Activated T-cell treated with anti-CD3 and anti-CD28 coated beads, Interleukin-2, amount 50 U/mL, for 24 hours (primary cell): ENCODE data around the gene KL.

Source experiments
- DNase-seq: peaks from one replicate; pipeline ENCODE4 v3.0.0-alpha.2; 2020
- H3K27ac Mint-ChIP-seq: 2 replicates; pipeline ENCODE4 v1.8.0; 2020; ENCODE audit warnings: mild to moderate bottlenecking, mixed read lengths
- H3K27me3 Mint-ChIP-seq: 2 replicates; pipeline ENCODE4 v1.8.0; 2020; ENCODE audit warnings: mixed read lengths
- H3K36me3 Mint-ChIP-seq: 2 replicates; pipeline ENCODE4 v1.8.0; 2020; ENCODE audit warnings: low read depth, mixed read lengths
- H3K4me1 Mint-ChIP-seq: 2 replicates; pipeline ENCODE4 v1.8.0; 2020; ENCODE audit warnings: low read depth, mixed read lengths
- H3K4me3 Mint-ChIP-seq: 2 replicates; pipeline ENCODE4 v1.8.0; 2020; ENCODE audit warnings: mild to moderate bottlenecking, moderate library complexity, mixed read lengths
- H3K9me3 Mint-ChIP-seq: 2 replicates; pipeline ENCODE4 v1.8.0; 2020; ENCODE audit warnings: mixed read lengths

Gene KL

DNA sequence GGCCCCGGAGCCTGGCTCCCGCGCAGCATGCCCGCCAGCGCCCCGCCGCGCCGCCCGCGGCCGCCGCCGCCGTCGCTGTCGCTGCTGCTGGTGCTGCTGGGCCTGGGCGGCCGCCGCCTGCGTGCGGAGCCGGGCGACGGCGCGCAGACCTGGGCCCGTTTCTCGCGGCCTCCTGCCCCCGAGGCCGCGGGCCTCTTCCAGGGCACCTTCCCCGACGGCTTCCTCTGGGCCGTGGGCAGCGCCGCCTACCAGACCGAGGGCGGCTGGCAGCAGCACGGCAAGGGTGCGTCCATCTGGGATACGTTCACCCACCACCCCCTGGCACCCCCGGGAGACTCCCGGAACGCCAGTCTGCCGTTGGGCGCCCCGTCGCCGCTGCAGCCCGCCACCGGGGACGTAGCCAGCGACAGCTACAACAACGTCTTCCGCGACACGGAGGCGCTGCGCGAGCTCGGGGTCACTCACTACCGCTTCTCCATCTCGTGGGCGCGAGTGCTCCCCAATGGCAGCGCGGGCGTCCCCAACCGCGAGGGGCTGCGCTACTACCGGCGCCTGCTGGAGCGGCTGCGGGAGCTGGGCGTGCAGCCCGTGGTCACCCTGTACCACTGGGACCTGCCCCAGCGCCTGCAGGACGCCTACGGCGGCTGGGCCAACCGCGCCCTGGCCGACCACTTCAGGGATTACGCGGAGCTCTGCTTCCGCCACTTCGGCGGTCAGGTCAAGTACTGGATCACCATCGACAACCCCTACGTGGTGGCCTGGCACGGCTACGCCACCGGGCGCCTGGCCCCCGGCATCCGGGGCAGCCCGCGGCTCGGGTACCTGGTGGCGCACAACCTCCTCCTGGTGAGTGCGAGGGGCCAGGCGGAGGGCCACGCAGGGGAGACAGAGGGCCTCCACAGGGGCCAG is at the start of gene KL:
Gene KL, plus strand, starts transcription at position 10 of the 909 bp plus-strand sequence. Its CDS starts 18 bp downstream, at position 28.
- Mint-ChIP-seq H3K9me3 (no peaks in the 10 kb centered on the region), H3K36me3 (no peaks in the 10 kb centered on the region), H3K4me3 (peak within 1 kb of the TSS; percentile 43), H3K4me1 (peaks cover 11% of the 10 kb centered on the region), H3K27me3 (peaks cover 76% of the 10 kb centered on the region), H3K27ac (peak within 1 kb of the TSS; percentile 30)
- DNase-seq = peak; percentile 43

DNA sequence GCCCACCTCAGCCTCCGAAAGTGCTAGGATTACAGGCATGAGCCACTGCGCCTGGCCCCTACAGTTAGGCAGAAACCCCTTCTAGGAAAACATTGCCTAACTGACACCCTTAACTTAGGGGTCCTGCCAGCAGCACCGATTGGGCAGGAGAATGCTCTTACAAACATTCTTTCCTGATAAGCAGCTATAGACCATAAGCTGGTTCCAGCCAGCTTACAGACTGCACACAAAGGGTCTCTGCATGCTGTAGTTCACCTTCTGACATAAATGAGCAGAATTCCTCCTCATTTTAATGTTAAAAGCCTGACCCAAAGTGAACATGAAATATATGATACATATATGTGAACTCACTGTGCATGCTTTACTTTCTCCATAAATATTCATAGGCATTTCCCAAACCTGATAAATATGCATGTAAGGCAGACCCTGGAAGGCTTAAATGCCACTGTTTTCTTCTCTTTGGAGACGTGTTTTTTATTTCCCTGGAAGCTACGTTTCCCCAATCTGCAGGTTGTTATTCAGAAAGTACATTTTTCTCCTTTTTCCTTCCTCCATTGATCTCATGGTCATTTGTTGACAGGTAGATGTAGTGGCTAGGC is 48.5 kb upstream of the KL start:
- no peak for DNase-seq
- no peaks in the 10 kb centered on the region for H3K36me3 Mint-ChIP-seq
- no peaks in the 10 kb centered on the region for H3K27me3 Mint-ChIP-seq
- no peak overlapping the region for H3K4me3 Mint-ChIP-seq
- no peak overlapping the region for H3K27ac Mint-ChIP-seq
- peaks cover 5% of the 10 kb centered on the region for H3K4me1 Mint-ChIP-seq
- H3K9me3 Mint-ChIP-seq = no peaks in the 10 kb centered on the region

DNA sequence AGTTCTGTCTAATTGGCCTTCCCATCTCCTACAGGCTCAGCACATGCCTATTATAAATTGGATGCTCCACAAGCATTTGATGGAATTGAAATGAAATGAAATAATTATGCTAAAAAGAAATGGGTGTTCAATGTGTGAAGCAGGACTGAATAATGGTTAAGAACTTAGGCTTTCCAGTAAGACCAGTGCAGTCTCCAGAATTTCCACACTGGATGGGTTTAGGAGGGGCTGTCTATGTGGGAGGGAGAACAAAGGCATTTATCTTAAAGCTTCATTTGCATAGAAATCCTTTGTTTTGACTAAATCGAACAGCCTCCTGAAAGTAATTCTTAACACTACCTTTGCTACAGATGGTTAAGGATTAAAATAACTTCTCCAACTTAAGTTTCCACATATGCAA is 47.9 kb upstream of the KL start:
- Mint-ChIP-seq H3K9me3 (no peaks in the 10 kb centered on the region), H3K4me1 (peaks cover 5% of the 10 kb centered on the region), H3K36me3 (no peaks in the 10 kb centered on the region), H3K27ac (no peak overlapping the region), H3K4me3 (no peak overlapping the region), H3K27me3 (no peaks in the 10 kb centered on the region)
- no peak for DNase-seq

DNA sequence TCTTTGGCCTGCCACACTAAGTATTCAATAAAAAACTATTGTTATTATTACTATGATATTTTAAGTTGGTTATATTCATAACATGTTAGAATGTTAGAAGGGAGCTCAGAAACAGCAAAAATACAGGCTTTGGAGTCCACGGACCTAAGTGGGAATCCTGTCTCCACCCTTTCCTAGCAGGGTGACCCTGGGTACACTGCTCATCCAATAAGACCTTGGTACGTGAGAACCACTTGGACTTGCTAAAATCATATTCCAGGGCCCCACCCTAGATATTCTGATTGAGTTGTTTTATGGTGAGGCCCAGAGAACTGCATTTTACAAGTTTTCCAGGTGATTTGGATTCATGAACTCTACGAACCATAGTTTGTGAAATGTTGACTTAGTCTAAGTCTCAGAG is 47.4 kb upstream of the KL start:
- H3K9me3 Mint-ChIP-seq = no peaks in the 10 kb centered on the region
- H3K36me3 Mint-ChIP-seq = no peaks in the 10 kb centered on the region
- no peak for DNase-seq
- no peaks in the 10 kb centered on the region for H3K27me3 Mint-ChIP-seq
- H3K4me3 Mint-ChIP-seq = no peak overlapping the region
- peaks cover 5% of the 10 kb centered on the region for H3K4me1 Mint-ChIP-seq
- H3K27ac Mint-ChIP-seq = no peak overlapping the region

DNA sequence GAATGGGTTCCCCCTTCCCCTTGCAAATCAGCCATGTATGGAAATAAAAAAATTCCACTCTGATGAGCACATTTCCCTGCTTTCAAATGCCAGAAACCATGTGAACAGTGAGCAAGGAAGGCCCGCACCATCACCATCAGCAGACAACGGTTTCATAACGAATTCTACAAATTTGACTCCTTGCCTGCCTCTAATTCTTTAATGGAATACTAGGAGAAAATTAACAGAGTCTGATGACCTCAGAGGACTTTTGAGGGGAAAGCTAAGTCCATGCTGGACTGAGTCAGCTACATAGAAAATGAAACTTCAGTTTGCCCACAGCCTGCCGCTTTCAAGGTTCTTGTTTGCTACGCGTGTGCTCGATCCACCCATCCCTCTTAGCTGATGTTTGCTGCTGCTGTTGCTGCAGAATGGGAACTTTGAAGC is 46.7 kb upstream of the KL start:
- no peak for DNase-seq
- Mint-ChIP-seq H3K27me3 (no peaks in the 10 kb centered on the region), H3K27ac (no peak overlapping the region), H3K9me3 (no peaks in the 10 kb centered on the region), H3K4me3 (no peak overlapping the region), H3K4me1 (peaks cover 5% of the 10 kb centered on the region), H3K36me3 (no peaks in the 10 kb centered on the region)

DNA sequence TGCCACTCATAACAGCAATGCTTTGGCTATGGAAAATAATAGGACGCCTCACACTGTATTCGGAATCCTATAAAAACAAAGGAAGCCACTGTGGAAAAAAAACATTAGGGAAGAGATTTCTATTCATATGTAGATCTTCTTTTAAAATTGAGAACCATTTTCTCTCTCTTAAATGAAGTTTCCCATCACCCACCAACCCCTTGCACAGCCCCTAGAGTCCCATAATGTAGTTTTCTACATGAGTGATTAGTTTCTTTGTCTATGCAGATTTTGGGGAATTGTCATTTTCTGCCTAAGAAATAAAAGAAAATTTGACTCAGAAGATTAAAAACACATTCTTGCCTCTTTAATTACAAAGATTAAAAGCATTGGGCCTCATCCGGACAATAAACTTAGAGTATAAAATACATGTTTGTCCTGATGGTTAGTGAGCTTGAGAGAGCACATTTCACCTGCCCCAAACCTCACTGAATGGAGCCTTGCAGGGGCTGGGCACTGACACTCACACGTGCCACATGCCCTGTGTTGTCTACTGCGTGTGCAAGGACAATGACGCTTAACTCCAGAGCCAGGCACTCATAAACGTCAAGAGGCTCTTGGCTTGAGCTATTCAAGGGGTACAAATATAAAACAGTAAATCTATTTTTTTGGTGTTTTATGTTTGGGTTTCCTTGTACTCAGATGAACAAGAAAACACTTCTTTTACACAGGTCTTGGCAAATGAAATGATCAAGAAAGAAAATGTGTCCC is 40.0 kb upstream of the KL start:
- Mint-ChIP-seq H3K4me3 (no peak overlapping the region), H3K27ac (no peak overlapping the region)

DNA sequence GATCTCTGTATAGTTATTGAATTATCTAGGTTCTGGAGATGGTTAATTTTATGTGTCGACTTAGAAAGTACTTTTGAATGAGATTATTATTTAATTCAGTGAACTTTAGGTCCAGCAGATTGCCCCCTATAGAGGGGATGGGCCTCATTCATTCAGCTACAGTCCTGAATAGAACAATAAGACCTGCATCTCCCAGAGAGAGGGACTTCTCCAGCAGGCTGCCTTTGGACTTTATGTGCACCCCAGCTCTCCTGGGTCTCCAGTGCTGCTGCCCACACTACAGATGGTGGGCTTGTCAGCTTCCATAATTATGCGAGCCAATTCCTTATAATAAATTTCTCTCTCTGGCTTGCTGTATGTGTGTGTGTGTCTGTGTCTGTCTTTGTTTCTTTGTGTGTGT is 39.3 kb upstream of the KL start:
- no peaks in the 10 kb centered on the region for H3K9me3 Mint-ChIP-seq

More for the DNA sequence above, 40.0 kb upstream of the KL start:
- no peaks in the 10 kb centered on the region for H3K36me3 Mint-ChIP-seq
- H3K27me3 Mint-ChIP-seq = peaks cover 3% of the 10 kb centered on the region
- no peaks in the 10 kb centered on the region for H3K9me3 Mint-ChIP-seq
- no peak for DNase-seq
- H3K4me1 Mint-ChIP-seq = no peaks in the 10 kb centered on the region

DNA sequence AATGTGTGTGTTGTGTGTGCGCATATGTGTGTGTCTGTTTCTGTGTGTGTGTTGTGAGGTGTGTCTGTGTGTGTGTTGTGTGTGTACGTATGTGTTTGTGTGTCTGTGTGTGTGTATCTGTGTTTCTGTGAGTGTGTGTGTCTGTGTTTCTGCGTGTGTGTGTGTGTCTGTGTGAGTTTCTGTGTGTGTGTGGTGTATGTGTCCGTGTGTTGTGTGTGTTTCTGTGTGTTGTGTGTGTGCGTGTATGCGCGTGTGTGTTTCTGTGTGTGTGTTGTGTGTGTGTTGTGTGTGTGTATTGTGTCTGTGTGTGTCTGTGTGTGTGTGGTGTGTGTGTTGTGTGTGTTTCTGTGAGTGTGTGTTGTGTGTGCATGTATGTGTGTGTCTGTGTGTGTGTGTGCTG is 38.9 kb upstream of the KL start:
- H3K9me3 Mint-ChIP-seq = no peaks in the 10 kb centered on the region
- no peak overlapping the region for H3K27ac Mint-ChIP-seq
- peaks cover 6% of the 10 kb centered on the region for H3K27me3 Mint-ChIP-seq
- H3K4me3 Mint-ChIP-seq = no peak overlapping the region
- no peak for DNase-seq
- no peaks in the 10 kb centered on the region for H3K36me3 Mint-ChIP-seq
- no peaks in the 10 kb centered on the region for H3K4me1 Mint-ChIP-seq

More for the DNA sequence above, 39.3 kb upstream of the KL start:
- Mint-ChIP-seq H3K4me3 (no peak overlapping the region), H3K4me1 (no peaks in the 10 kb centered on the region), H3K36me3 (no peaks in the 10 kb centered on the region), H3K27ac (no peak overlapping the region), H3K27me3 (peaks cover 6% of the 10 kb centered on the region)
- DNase-seq = no peak

DNA sequence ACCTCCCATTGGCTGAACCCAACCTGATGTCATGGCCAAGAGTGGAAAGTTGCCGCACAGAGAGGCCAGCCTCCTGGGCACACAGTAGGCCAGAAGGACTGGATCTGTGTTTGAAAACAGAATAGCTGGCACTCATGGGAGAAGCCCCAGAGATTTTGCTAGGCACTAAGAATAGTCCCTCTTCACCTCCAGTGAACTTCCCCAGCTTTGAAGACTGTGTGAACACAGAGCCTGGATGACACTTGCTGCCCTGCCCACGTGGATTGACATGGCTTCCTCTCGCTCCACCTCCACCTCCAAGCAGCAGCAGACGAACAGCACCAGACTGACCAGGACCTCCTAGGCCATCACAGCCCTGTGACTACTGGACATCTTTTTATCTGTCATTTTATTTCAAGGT is 37.9 kb upstream of the KL start:
- H3K4me1 Mint-ChIP-seq = no peaks in the 10 kb centered on the region
- no peaks in the 10 kb centered on the region for H3K9me3 Mint-ChIP-seq
- no peak for DNase-seq
- H3K27ac Mint-ChIP-seq = no peak overlapping the region
- H3K4me3 Mint-ChIP-seq = no peak overlapping the region
- peaks cover 6% of the 10 kb centered on the region for H3K27me3 Mint-ChIP-seq
- no peaks in the 10 kb centered on the region for H3K36me3 Mint-ChIP-seq

DNA sequence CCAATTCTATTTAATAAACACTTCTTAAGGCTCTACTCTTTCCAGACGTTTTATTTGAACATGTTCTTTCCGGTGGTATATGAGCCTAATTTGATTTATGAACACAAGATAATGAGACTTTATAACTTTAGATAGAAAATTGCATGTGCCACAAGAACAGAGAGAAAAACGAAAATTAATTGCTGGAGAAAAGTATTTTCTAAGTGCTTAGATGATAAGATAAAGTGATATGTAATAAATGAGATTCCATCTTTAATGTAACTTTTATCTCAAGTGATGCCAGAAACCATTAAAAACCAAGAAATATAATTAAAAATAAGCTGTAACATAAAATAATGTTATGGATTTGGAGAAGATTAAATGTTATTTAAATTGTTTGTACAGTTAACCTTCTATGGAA is 33.2 kb upstream of the KL start:
- peaks cover 15% of the 10 kb centered on the region for H3K27me3 Mint-ChIP-seq
- DNase-seq = no peak
- H3K36me3 Mint-ChIP-seq = no peaks in the 10 kb centered on the region
- no peak overlapping the region for H3K4me3 Mint-ChIP-seq
- H3K9me3 Mint-ChIP-seq = no peaks in the 10 kb centered on the region
- no peaks in the 10 kb centered on the region for H3K4me1 Mint-ChIP-seq
- H3K27ac Mint-ChIP-seq = no peak overlapping the region

DNA sequence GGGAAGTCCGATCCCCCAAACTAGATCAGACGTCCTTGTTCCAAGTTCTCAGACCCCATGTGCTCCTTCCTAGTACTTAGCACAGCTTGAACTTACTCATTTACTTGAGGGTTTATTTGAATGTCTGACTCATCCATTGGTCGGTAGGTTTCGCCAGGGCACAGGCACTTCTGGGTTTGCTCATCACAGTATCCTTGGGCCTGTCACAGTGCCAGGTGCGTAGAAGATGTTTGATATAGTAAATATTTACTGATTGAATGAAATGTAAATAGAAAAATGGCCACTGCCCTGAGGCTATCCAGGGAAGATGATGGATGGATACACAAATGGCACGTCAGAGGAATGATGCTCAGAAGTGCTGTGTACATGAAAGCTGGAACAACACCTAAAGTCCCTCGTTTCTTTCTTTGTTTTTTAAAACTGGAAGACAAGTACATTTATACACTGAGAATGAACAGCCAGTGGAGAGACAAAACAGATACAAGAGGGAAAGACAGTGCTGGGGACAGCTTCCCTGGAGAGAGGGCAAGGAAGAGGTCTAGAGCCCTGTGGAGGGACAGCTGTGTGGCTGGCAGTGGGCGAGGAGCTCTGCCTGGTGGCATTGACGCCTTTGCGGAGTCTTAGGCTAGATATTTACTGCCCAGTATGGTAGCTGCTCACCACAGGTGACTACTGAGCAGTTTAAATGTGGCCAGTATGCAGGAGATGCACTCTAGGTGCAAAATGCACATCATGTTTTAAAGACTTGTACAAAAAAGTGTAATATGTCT is 31.2 kb upstream of the KL start:
- H3K4me3 Mint-ChIP-seq = no peak overlapping the region
- H3K27me3 Mint-ChIP-seq = peaks cover 16% of the 10 kb centered on the region
- no peak overlapping the region for H3K27ac Mint-ChIP-seq
- no peaks in the 10 kb centered on the region for H3K36me3 Mint-ChIP-seq
- H3K9me3 Mint-ChIP-seq = no peaks in the 10 kb centered on the region
- H3K4me1 Mint-ChIP-seq = peaks cover 6% of the 10 kb centered on the region
- no peak for DNase-seq

DNA sequence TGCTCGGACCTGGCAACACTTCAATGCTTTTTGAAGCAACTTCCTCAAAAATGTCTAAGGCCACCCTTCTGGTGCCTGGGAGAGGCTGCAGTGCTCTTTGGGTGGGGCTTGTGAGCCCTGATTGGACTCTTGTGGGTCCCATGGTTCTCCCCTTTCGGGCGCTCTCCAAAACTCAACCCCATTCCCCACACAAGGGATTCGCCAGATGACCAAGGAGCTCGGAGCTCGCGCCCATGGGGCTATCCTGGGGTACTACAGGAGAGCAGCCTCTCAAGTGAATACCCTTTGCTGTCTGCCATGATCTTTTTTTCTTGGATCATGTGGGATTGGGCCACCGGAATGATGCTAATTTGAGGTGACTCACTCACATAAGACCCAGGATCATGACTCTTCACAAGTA is 29.7 kb upstream of the KL start:
- Mint-ChIP-seq H3K36me3 (no peaks in the 10 kb centered on the region), H3K4me1 (peaks cover 6% of the 10 kb centered on the region), H3K27me3 (peaks cover 23% of the 10 kb centered on the region), H3K4me3 (no peak overlapping the region), H3K27ac (no peak overlapping the region), H3K9me3 (no peaks in the 10 kb centered on the region)
- no peak for DNase-seq

DNA sequence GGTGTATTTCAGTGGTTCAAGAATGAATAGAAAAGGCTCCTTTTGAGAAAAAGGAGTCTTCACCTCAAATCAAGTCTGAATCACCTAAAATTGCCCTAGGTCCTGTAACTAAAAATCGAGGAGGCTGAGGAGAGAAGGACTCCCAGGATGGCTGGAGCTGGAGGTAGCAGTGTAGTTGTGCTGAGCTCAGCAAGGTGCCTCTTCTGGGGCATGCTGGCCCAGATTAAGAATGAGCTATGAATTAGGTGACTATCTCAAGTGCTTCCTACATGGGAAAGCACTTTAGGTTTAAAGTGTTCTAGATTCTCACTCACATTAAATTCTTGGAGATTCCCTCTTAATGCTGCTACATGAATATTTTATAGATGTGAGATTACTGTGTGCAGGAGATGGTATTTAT is 28.8 kb upstream of the KL start:
- H3K9me3 Mint-ChIP-seq = no peaks in the 10 kb centered on the region
- peaks cover 6% of the 10 kb centered on the region for H3K4me1 Mint-ChIP-seq
- no peak overlapping the region for H3K4me3 Mint-ChIP-seq
- peaks cover 23% of the 10 kb centered on the region for H3K27me3 Mint-ChIP-seq
- H3K36me3 Mint-ChIP-seq = no peaks in the 10 kb centered on the region
- DNase-seq = no peak
- H3K27ac Mint-ChIP-seq = no peak overlapping the region

DNA sequence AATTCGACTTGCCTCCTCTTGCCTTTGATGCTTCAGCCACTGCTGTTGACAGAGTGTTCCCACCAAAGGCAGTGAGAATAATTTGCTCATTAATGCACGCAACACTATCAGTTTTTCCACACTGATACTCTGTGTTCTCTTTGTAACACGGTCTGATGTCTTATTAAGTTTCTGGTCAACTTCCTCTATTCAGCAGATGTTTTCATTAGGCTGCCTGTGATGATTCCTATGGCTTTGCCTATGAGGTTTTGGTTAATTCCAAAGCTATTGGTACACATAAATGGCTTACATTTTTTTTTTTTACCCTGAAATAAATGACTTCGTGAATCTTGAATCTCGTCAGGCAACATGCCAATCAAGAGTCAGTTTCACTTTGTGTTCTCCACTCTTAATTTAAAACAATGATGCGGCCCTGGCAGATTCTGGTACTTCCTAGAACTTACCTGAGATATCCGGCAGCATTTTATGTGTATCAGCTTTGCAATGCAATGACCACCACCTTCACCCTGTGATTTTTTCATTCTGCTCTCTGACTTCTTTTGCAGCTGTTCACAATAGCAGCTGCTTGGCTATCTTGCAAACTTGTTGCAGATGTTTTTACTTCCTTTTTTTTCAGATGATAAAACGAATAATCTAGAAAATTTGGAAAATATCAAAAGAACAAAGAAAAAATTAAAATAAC is 27.5 kb upstream of the KL start:
- peaks cover 6% of the 10 kb centered on the region for H3K4me1 Mint-ChIP-seq
- H3K4me3 Mint-ChIP-seq = no peak overlapping the region
- H3K36me3 Mint-ChIP-seq = no peaks in the 10 kb centered on the region
- H3K27ac Mint-ChIP-seq = no peak overlapping the region
- H3K27me3 Mint-ChIP-seq = peaks cover 20% of the 10 kb centered on the region
- no peaks in the 10 kb centered on the region for H3K9me3 Mint-ChIP-seq
- no peak for DNase-seq
